CD14-positive monocyte (primary cell): ENCODE measurements around the gene ACBD6. TPM values are rescaled to one million over a fixed set of nuclear protein-coding genes. Genes with fewer than 3 reads are reported as not detected.

Experiments used
- DNase-seq, 3 donors: peaks; one replicate each; pipeline ENCODE4 v3.0.0-alpha.2; 2011 to 2022
- H2AFZ ChIP-seq: 2 replicates; pipeline ENCODE4 v1.6.0; 2012; ENCODE audit warnings: mild to moderate bottlenecking, low read depth, low read length, inconsistent platforms; ENCODE audit not compliant: insufficient read depth, poor library complexity, severe bottlenecking
- H3K27ac ChIP-seq, 2 donors: 1 replicate in 1 of 2; 2 replicates in 1 of 2; pipeline ENCODE4 v1.5.1; 2012 to 2013; ENCODE audit warnings: low read length in 2 of 2, control low read depth in 1 of 2, inconsistent platforms in 1 of 2, low read depth in 1 of 2, mild to moderate bottlenecking in 1 of 2
- H3K27me3 ChIP-seq, 2 donors: one replicate each; pipeline versions ENCODE4 v1.6.0 to v1.6.1; 2011 to 2013; ENCODE audit warnings: low read length in 2 of 2; ENCODE audit not compliant: control insufficient read depth in 2 of 2, insufficient read depth in 2 of 2
- H3K36me3 ChIP-seq, 2 donors: replicated peaks in 1 of 2; 1 replicate in 1 of 2; 2 replicates in 1 of 2; pipeline versions ENCODE4 v1.5.1 to v1.6.1; 2012 to 2013; ENCODE audit warnings: low read length in 2 of 2, control low read depth in 1 of 2, inconsistent platforms in 1 of 2, mild to moderate bottlenecking in 1 of 2; ENCODE audit not compliant: insufficient read depth in 2 of 2, control insufficient read depth in 1 of 2
- H3K4me1 ChIP-seq, 2 donors: 1 replicate in 1 of 2; 2 replicates in 1 of 2; pipeline versions ENCODE4 v1.5.1 to v1.6.1; 2012 to 2013; ENCODE audit warnings: low read length in 2 of 2, control low read depth in 1 of 2, inconsistent platforms in 1 of 2, mild to moderate bottlenecking in 1 of 2, moderate library complexity in 1 of 2; ENCODE audit not compliant: insufficient read depth in 2 of 2, control insufficient read depth in 1 of 2
- H3K4me2 ChIP-seq: replicated peaks from 2 replicates; pipeline ENCODE3; 2012; ENCODE audit warnings: low read length, moderate library complexity, mild to moderate bottlenecking; ENCODE audit not compliant: poor library complexity, severe bottlenecking; ENCODE audit errors: extremely low read depth
- H3K4me3 ChIP-seq, 3 experiments: fragments of 200-600 bp in 1 of 3; sonication (generic) in 1 of 3; replicated peaks in 1 of 3; 1 replicate in 2 of 3; 2 replicates in 1 of 3; pipeline ENCODE4 v1.5.1; 2011 to 2013; ENCODE audit warnings: low read length in 3 of 3, mild to moderate bottlenecking in 3 of 3, control low read depth in 2 of 3, low read depth in 2 of 3, inconsistent platforms in 1 of 3, moderate library complexity in 1 of 3
- H3K79me2 ChIP-seq: 2 replicates; pipeline ENCODE4 v1.6.0; 2012; ENCODE audit warnings: mild to moderate bottlenecking, control low read depth, inconsistent platforms, low read length, moderate library complexity; ENCODE audit not compliant: insufficient read depth
- H3K9ac ChIP-seq: 2 replicates; pipeline ENCODE4 v1.6.0; 2017; ENCODE audit warnings: low read length, mild to moderate bottlenecking; ENCODE audit not compliant: insufficient read depth, poor library complexity, severe bottlenecking
- H3K9me3 ChIP-seq, 2 donors: replicated peaks in 1 of 2; 1 replicate in 1 of 2; 2 replicates in 1 of 2; pipeline versions ENCODE4 v1.5.1 to v1.6.1; 2012 to 2013; ENCODE audit warnings: low read length in 2 of 2, control low read depth in 1 of 2; ENCODE audit not compliant: control insufficient read depth in 1 of 2, insufficient read depth in 1 of 2
- H4K20me1 ChIP-seq: 2 replicates; pipeline ENCODE4 v1.6.0; 2012; ENCODE audit warnings: mild to moderate bottlenecking, low read length, control low read depth, moderate library complexity; ENCODE audit not compliant: insufficient read depth
- H3K27ac Mint-ChIP-seq, 7 donors: one replicate each; pipeline ENCODE4 v1.8.0; 2020; ENCODE audit warnings: mild to moderate bottlenecking in 7 of 7, mixed read lengths in 7 of 7, moderate library complexity in 6 of 7, inconsistent platforms in 2 of 7
- H3K27me3 Mint-ChIP-seq, 3 donors: one replicate each; pipeline ENCODE4 v1.8.0; 2021 to 2022; ENCODE audit warnings: low read depth in 3 of 3, mild to moderate bottlenecking in 3 of 3, mixed read lengths in 3 of 3, moderate library complexity in 3 of 3, inconsistent platforms in 1 of 3
- H3K36me3 Mint-ChIP-seq, 2 donors: one replicate each; pipeline ENCODE4 v1.8.0; 2020; ENCODE audit warnings: mixed read lengths in 2 of 2, inconsistent platforms in 1 of 2, mild to moderate bottlenecking in 1 of 2
- H3K4me1 Mint-ChIP-seq: one replicate; pipeline ENCODE4 v1.8.0; 2020; ENCODE audit warnings: mild to moderate bottlenecking, mixed read lengths
- H3K4me3 Mint-ChIP-seq, 2 donors: one replicate each; pipeline ENCODE4 v1.8.0; 2020; ENCODE audit warnings: mild to moderate bottlenecking in 2 of 2, mixed read lengths in 2 of 2, moderate library complexity in 1 of 2
- H3K9me3 Mint-ChIP-seq, 7 donors: one replicate each; pipeline ENCODE4 v1.8.0; 2020 to 2022; ENCODE audit warnings: mixed read lengths in 7 of 7, mild to moderate bottlenecking in 6 of 7, moderate library complexity in 6 of 7, inconsistent platforms in 2 of 7
- CTCF ChIP-seq: fragments of 200-600 bp; IDR thresholded peaks from one replicate; pipeline ENCODE4 v1.8.0; 2022; ENCODE audit warnings: antibody characterized with exemption, mild to moderate bottlenecking
- WGBS: methylation state at CpG from one replicate; pipeline ENCODE4 v1.1.5; 2013; ENCODE audit warnings: missing lambda C conversion rate; ENCODE audit not compliant: insufficient coverage; 5-methylcytosine and 5-hydroxymethylcytosine counted together
- intact Hi-C, 2 donors: fragments of 100-400 bp; cut with micrococcal nuclease; formaldehyde crosslinking; loops; one replicate each; pipeline versions ENCODE4 v1.15.0 to v1.15.1; 2023
- polyA plus RNA-seq, 3 donors: library from polyadenylated mRNA; depleted of rRNA in 1 of 3; unstranded in 2 of 3; stranded (reverse) in 1 of 3; fragments of 300-500 nt in 2 of 3; fragments of >200 nt in 1 of 3; fragmentation: Illumina TruSeq in 2 of 3; gene quantifications; 1 replicate in 2 of 3; 2 replicates in 1 of 3; pipeline ENCODE4 v1.2.3, GENCODE V29; 2012 to 2021

ACBD6 gene
- polyA plus RNA-seq, 3 donors, result 19.3 to 35.3 (median 19.7) TPM

GRCh38 chr1:180272395-180272794 is 230.0 kb downstream of the ACBD6 start:
- Histone ChIP-seq H4K20me1 (no peaks in the 10 kb centered on the region), H3K79me2 (no peaks in the 10 kb centered on the region)
- peaks cover 51% of the 10 kb centered on the region for H3K4me1 Mint-ChIP-seq

More at GRCh38 chr1:180272395-180272794, 230.0 kb downstream of the ACBD6 start:
- intact Hi-C loops, result loop anchor here in 1 of 2 donors (10.0 kb wide), 1 partner anchor 132 kb away; no protein-coding TSS in a partner anchor
- no peaks in the 10 kb centered on the region for H3K27me3 ChIP-seq
- no peak for TF ChIP-seq CTCF
- peaks cover 0 to 3% (median 0%) of the 10 kb centered on the region in 7 donors for H3K9me3 Mint-ChIP-seq
- no peak overlapping the region for H3K27ac ChIP-seq
- DNase-seq, result no peak
- H2AFZ ChIP-seq, result no peak overlapping the region
- peaks cover 0 to 6% (median 3%) of the 10 kb centered on the region in 3 donors for H3K27me3 Mint-ChIP-seq
- H3K9ac ChIP-seq, result no peak overlapping the region
- H3K9me3 ChIP-seq, result no peaks in the 10 kb centered on the region
- no peak overlapping the region for H3K4me3 ChIP-seq
- H3K4me1 ChIP-seq, result peaks cover 38 to 50% of the 10 kb centered on the region in 2 donors
- H3K4me2 ChIP-seq, result no peak overlapping the region
- H3K36me3 Mint-ChIP-seq, result peaks cover 26 to 45% of the 10 kb centered on the region in 2 donors
- no peak overlapping the region for H3K4me3 Mint-ChIP-seq
- peaks cover 3 to 13% of the 10 kb centered on the region in 2 donors for H3K36me3 ChIP-seq
- H3K27ac Mint-ChIP-seq, result peak overlapping the region in 1 of 7 donors; percentile 72
- 100% methylated on average over 3 of the region's 4 CpGs for WGBS
